SK-N-SH (cell line): Measurements from ENCODE around the gene PLXND1.

Experiments used
- CTCF ChIP-seq: fragments of 200-600 bp; sonication (generic); IDR thresholded peaks from 2 replicates; pipeline ENCODE4 v1.6.1; 2017; ENCODE audit warnings: antibody characterized with exemption, mild to moderate bottlenecking, moderate library complexity
- TCF12 ChIP-seq: IDR thresholded peaks from 2 replicates; pipeline ENCODE4 v1.4.0; 2012

- TF ChIP-seq CTCF (no peak), TCF12 (no peak)
Measured at GRCh38 chr3:129563332-129563731, 43.1 kb downstream of the PLXND1 start.
